Stomach smooth muscle (tissue), 2 donors: ENCODE data around the gene TMEM120B.
"Not testable (repeated sequence)": the region's sequence is repeated elsewhere in the genome, so short reads cannot be mapped to it uniquely, and the experiment has no call there.

Source experiments
- H3K27ac ChIP-seq: one replicate; pipeline ENCODE4 v1.7.0; 2013; ENCODE audit warnings: mild to moderate bottlenecking, low read length, inconsistent platforms
- H3K27me3 ChIP-seq, 2 donors: one replicate each; pipeline ENCODE4 v1.7.0; 2013; ENCODE audit warnings: low read length in 2 of 2; ENCODE audit not compliant: insufficient read depth in 2 of 2, control insufficient read depth in 1 of 2
- H3K36me3 ChIP-seq, 2 donors: one replicate each; pipeline ENCODE4 v1.7.0; 2013; ENCODE audit warnings: low read length in 2 of 2; ENCODE audit not compliant: control insufficient read depth in 2 of 2, insufficient read depth in 2 of 2
- H3K4me1 ChIP-seq: one replicate; pipeline ENCODE4 v1.7.0; 2013; ENCODE audit warnings: low read length; ENCODE audit not compliant: control insufficient read depth, insufficient read depth
- H3K4me3 ChIP-seq, 2 donors: one replicate each; pipeline ENCODE4 v1.7.0; 2013; ENCODE audit warnings: low read length in 2 of 2
- H3K9ac ChIP-seq, 2 donors: one replicate each; pipeline ENCODE4 v1.7.0; 2013; ENCODE audit warnings: low read length in 2 of 2, mild to moderate bottlenecking in 1 of 2
- H3K9me3 ChIP-seq, 2 donors: one replicate each; pipeline ENCODE4 v1.7.0; 2013; ENCODE audit warnings: low read length in 2 of 2; ENCODE audit not compliant: control insufficient read depth in 2 of 2
- donor health status: healthy.
- donor health status: Pancreatic carcinoma.

TMEM120B gene

DNA sequence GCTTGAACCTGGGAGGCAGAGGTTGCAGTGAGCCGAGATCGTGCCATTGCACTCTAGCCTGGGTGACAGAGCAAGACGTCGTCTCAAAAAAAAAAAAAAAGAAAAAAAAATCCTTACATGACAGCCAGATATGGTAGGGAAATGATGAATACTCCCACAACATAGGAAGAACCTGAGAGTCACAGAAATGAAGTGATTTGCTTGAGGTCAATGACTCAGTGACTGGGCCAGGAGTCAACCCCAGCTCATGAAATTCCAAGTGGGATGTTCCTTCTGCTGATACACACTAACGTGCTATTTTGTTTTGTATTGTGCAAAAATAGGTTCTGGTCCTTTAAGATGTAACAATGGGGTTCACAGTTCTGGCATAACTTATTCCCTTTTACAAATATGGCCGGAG is 71.9 kb downstream of the TMEM120B start:
- peaks cover 0 to 3% of the 10 kb centered on the region in 2 donors for H3K36me3 ChIP-seq
- H3K4me3 ChIP-seq: no peak overlapping the region
- no peak overlapping the region for H3K9ac ChIP-seq
- H3K9me3 ChIP-seq: no peaks in the 10 kb centered on the region
- H3K27me3 ChIP-seq: no peaks in the 10 kb centered on the region
- no peak overlapping the region for H3K27ac ChIP-seq
- peaks cover 18% of the 10 kb centered on the region for H3K4me1 ChIP-seq

DNA sequence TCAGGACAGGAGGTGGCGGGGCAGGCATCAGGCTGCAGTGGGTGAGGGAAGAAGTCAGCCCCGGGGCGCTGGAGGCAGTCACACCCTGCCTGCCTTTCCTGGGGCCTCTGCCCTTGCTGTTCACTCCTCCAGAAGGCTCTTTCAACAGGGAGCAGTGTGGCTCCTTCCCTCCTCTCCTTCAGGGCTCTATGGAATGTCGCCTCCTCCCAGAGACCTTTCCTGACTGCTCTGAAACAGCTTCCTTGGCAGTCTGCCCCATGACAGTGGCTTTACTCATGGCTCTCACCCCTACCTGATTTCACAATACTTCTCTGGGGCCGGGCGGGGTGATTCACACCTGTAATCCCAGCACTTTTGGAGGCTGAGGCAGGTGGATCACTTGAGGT is 73.9 kb downstream of the TMEM120B start:
- Histone ChIP-seq H3K9me3 (no peaks in the 10 kb centered on the region), H3K4me1 (peaks cover 12% of the 10 kb centered on the region), H3K36me3 (no peaks in the 10 kb centered on the region), H3K27me3 (no peaks in the 10 kb centered on the region), H3K4me3 (no peak overlapping the region), H3K9ac (no peak overlapping the region), H3K27ac (no peak overlapping the region)

DNA sequence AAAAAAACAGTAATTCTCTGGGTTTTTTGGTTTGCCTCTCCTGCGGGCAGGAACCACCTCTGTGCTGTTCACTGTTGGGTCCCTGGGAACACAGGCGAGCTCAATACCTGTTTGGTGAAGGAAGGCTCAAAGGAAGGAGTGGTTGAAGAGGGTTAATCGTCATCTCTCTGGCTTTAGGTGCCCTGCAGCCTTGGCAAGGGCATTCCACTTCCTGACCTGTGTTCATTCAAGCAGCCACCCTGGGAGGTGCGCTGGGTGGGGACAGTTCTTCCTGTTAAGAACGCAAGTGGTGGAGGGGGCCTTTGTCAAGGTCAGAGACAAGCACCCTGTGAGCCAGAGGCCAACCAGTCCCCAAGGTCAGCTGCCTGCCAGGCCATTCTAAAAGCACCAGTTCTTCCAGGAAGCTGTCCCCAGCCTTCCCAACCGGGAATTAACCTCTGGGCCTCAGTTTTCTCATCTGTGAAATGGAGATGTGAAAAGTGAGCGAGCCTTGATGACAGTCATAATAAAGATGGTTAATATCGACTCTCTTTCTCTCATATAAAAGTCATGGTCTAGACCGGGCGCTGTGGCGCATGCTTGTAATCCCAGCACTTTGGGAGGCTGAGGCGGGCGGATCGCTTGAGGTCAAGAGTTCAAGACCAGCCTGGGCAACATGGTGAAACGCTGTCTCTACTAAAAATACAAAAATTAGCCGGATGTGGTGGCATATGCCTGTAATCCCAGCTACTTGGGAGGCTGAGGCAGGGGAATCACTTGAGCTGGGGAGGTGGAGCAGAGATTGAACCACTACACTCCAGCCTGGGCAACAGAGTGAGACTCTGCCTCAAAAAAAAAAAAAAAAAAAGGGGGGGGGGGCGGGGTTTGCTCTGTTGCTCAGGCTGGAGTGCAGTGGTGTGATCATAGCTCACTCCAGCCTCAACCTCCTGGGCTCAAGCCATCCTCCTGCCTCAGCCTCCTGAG is 74.8 kb downstream of the TMEM120B start:
- peaks cover 4% of the 10 kb centered on the region for H3K4me1 ChIP-seq
- no peak overlapping the region for H3K9ac ChIP-seq
- no peak overlapping the region for H3K4me3 ChIP-seq
- H3K27me3 ChIP-seq: no peaks in the 10 kb centered on the region
- H3K9me3 ChIP-seq: no peaks in the 10 kb centered on the region
- no peaks in the 10 kb centered on the region for H3K36me3 ChIP-seq
- H3K27ac ChIP-seq: no peak overlapping the region

DNA sequence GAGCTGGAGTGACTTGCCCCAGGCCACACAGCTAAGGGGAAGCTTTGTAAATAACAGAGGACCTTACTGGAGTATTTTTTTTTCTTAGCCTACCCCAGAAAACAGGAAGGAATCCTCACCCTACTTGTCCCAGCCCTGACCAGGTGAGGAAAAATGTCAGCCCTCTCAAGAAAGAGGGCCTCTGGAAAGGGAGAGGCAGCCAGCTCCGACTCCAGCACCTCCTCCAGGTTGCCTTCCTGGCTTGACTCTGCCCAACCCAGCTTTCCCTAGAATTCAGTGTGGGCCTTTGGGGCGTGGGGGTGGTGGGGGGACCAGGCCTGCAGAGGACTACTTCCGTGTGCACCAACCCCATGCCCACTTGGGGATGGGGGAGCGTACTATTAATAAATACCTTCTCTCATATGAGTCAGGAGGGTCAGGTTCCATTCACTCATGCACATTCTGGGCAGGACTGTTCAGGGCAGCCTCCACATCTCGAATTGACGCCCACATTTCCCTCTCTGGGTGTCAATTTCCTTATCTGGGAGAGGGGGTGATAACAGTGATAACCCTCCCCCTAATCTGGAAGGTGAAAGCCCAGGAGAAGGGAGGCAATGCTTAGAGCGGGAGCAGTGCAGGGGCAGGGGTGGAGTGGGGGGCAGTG is 75.7 kb downstream of the TMEM120B start:
- Histone ChIP-seq H3K27me3 (no peaks in the 10 kb centered on the region), H3K4me1 (peaks cover 8% of the 10 kb centered on the region), H3K36me3 (no peaks in the 10 kb centered on the region), H3K4me3 (no peak overlapping the region), H3K9me3 (no peaks in the 10 kb centered on the region), H3K9ac (peak overlapping the region in 1 of 2 donors; percentile 21), H3K27ac (no peak overlapping the region)

DNA sequence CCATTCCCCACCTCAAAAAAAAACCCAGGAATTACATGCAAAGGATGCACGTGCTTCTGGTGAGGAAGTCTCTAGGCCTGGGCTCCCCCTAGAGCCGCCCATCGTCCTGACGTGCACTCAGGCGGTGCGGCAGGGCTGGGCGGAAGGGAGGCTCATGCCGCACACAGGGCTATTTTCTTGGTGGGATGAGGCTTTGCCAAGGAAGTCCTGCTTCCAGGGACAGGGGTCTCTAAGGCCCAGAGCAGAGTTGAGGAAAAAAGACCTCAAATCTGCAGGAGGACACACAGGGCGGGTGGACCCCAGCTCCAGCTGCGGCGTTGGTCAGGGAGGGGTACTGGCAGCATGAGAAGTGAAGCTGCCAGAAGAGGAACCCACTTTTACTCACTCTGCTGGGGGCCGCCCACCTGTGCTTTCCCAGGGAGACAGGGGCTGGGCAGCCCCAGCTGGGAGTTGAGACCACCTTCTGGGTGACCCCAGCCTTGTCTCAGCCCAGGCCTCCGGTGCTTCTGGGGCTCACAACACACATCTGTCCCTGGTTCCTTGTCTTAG is 76.8 kb downstream of the TMEM120B start:
- peaks cover 18% of the 10 kb centered on the region for H3K4me1 ChIP-seq
- no peak overlapping the region for H3K4me3 ChIP-seq
- no peaks in the 10 kb centered on the region for H3K36me3 ChIP-seq
- no peaks in the 10 kb centered on the region for H3K27me3 ChIP-seq
- no peak overlapping the region for H3K27ac ChIP-seq
- no peak overlapping the region for H3K9ac ChIP-seq
- no peaks in the 10 kb centered on the region for H3K9me3 ChIP-seq

DNA sequence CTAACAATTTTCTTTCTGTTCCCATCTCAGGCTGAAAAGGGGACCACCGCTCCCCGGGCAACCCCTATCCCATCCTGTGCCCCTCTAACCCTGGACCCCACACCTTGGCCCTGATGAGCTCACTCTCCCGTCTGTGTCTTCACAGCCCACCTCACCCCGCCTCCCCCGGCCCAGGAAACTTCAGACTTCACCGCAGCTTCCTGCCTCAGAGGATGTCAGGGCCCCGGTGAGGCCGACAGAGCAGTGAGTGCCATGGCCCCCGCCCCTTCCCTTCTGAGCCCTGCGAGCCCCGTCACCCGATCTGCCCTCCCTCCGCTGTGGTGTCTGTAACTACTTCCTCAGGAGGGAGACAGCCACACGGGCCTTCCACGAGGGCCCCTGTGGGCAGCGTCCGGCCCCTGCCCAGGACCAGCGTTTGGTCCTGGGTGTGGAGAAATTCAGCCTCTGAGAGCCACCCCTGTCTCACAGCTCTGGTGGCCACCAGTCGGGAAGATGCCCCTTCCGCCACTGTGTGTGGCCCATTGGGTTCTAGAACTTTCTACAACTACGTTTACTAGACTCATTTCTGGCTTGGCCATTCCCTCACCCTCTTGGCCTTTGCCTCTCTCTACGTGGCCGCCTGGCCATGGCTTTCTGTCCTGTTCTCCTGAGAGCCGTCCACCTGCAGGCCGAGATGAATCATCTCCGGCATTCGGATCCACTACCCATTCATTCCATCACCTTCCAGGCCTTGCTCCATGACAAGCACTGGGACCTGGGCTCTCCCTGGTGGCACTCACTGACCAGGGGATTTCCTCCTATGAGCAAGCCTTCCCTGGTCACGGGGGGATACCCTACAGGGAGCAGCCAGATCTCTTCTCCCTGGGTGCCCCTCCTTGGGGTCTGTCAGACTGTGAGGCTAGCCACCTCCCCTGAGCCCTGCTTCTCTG is 77.5 kb downstream of the TMEM120B start:
- Histone ChIP-seq H3K27ac (no peak overlapping the region), H3K36me3 (no peaks in the 10 kb centered on the region), H3K4me1 (peaks cover 26% of the 10 kb centered on the region), H3K27me3 (no peaks in the 10 kb centered on the region), H3K9ac (no peak overlapping the region), H3K9me3 (no peaks in the 10 kb centered on the region), H3K4me3 (no peak overlapping the region)

DNA sequence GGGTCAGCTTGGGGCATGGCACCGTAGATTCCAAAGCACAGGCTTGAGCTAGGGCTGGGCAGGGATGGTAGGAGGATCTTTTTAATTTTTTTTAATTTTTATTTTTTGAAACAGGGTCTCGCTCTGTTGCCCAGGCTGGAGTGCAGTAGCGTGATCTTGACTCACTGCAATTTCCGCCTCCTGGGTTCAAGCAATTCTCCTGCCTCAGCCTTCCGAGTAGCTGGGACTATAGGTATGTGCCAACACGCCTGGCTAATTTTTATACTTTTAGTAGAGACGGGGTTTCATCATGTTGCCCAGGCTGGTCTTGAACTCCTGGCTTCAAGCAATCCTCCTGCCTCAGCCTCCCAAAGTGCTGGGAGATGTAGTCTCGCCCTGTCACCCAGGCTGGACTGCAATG is 78.2 kb downstream of the TMEM120B start:
- peaks cover 33% of the 10 kb centered on the region for H3K4me1 ChIP-seq
- not testable (repeated sequence) for H3K27ac ChIP-seq, H3K9me3 ChIP-seq, H3K36me3 ChIP-seq, H3K9ac ChIP-seq, H3K4me3 ChIP-seq, H3K27me3 ChIP-seq

- Histone ChIP-seq H3K4me1 (peaks cover 44% of the 10 kb centered on the region), H3K36me3 (no peaks in the 10 kb centered on the region), H3K27me3 (no peaks in the 10 kb centered on the region), H3K4me3 (peak overlapping the region in 1 of 2 donors; percentile 79), H3K27ac (peak overlapping the region; percentile 49), H3K9ac (no peak overlapping the region), H3K9me3 (no peaks in the 10 kb centered on the region)
These were observed 79.4 kb downstream of the TMEM120B start for GRCh38 chr12:121791671-121792551.

- peak overlapping the region; percentile 47 to 54 for H3K9ac ChIP-seq
- H3K4me3 ChIP-seq: peak overlapping the region; percentile 13 to 79
- H3K27ac ChIP-seq: peak overlapping the region; percentile 49
- H3K4me1 ChIP-seq: peaks cover 53% of the 10 kb centered on the region
- no peaks in the 10 kb centered on the region for H3K27me3 ChIP-seq
- no peaks in the 10 kb centered on the region for H3K36me3 ChIP-seq
- H3K9me3 ChIP-seq: no peaks in the 10 kb centered on the region
These were observed 80.3 kb downstream of the TMEM120B start for GRCh38 chr12:121792607-121793439.
